Heart left ventricle (tissue), 16 donors: ENCODE measurements around the gene EXOC2. TPM values are rescaled to one million over a fixed set of nuclear protein-coding genes. Genes with fewer than 3 reads are reported as not detected.
A peak's percentile ranks its signal among the peaks of the same experiment; 100 is the strongest.

Experiments used
- ATAC-seq, 4 donors: fragments of 200-7000 bp; cut with Tn5 transposase; one replicate each; pipeline ENCODE4 v1.9.1; 2020 to 2022; ENCODE audit warnings: moderate library complexity in 4 of 4, mild to moderate bottlenecking in 3 of 4, moderate number of reproducible peaks in 1 of 4
- DNase-seq, 5 donors: peaks; one replicate each; pipeline ENCODE4 v3.0.0-alpha.2; 2020
- H3K27ac ChIP-seq, 12 donors: fragments of 200-600 bp; sonication (generic) in 4 of 12; one replicate each; pipeline versions ENCODE4 v1.5.0 to v1.8.0; 2016 to 2022; ENCODE audit warnings: mild to moderate bottlenecking in 2 of 12
- H3K27me3 ChIP-seq, 9 donors: fragments of 200-600 bp; sonication (generic) in 2 of 9; one replicate each; pipeline versions ENCODE4 v1.5.1 to v1.8.0; 2016 to 2022; ENCODE audit warnings: mild to moderate bottlenecking in 3 of 9
- H3K36me3 ChIP-seq, 9 donors: fragments of 200-600 bp; sonication (generic) in 2 of 9; one replicate each; pipeline versions ENCODE4 v1.5.0 to v1.8.0; 2018 to 2022; ENCODE audit warnings: mild to moderate bottlenecking in 2 of 9
- H3K4me1 ChIP-seq, 12 donors: fragments of 200-600 bp; sonication (generic) in 4 of 12; one replicate each; pipeline versions ENCODE4 v1.5.0 to v1.8.0; 2016 to 2022; ENCODE audit warnings: mild to moderate bottlenecking in 3 of 12
- H3K4me3 ChIP-seq, 12 donors: fragments of 200-600 bp; sonication (generic) in 4 of 12; one replicate each; pipeline versions ENCODE4 v1.5.0 to v1.8.0; 2017 to 2022; ENCODE audit warnings: mild to moderate bottlenecking in 9 of 12, moderate library complexity in 4 of 12
- H3K9me3 ChIP-seq, 12 donors: fragments of 200-600 bp; sonication (generic) in 4 of 12; one replicate each; pipeline versions ENCODE4 v1.5.0 to v1.8.0; 2016 to 2022; ENCODE audit warnings: mild to moderate bottlenecking in 1 of 12
- CTCF ChIP-seq, 12 donors: fragments of 200-600 bp; sonication (generic) in 4 of 12; IDR thresholded peaks; one replicate each; pipeline versions ENCODE4 v1.5.0 to v1.8.0; 2018 to 2022; ENCODE audit warnings: antibody characterized with exemption in 12 of 12, mild to moderate bottlenecking in 5 of 12
- POLR2A ChIP-seq, 2 donors: fragments of 450-650 bp; IDR thresholded peaks; one replicate each; pipeline ENCODE4 v1.6.1; 2017; ENCODE audit warnings: antibody characterized with exemption in 2 of 2, mild to moderate bottlenecking in 2 of 2, moderate library complexity in 2 of 2
- WGBS, 4 donors: extraction: QIAGEN DNeasy Blood & Tissue Kit in 2 of 4; methylation state at CpG; one replicate each; pipeline versions ENCODE4 v1.1.5 to v1.1.7; 2013 to 2018; 5-methylcytosine and 5-hydroxymethylcytosine counted together
- intact Hi-C, 10 donors: fragments of 100-400 bp; cut with DNase I; formaldehyde crosslinking; loops; one replicate each; pipeline versions ENCODE4 v1.11.1 to v1.14.2; 2022
- polyA plus RNA-seq, 2 donors: library from polyadenylated mRNA; stranded (reverse); fragments of 200-250 nt; gene quantifications; one replicate each; pipeline ENCODE4 v1.2.3, GENCODE V29; 2013
- total RNA-seq, 9 donors: library from RNA; depleted of rRNA in 2 of 9; stranded (reverse); fragments of >200 nt in 2 of 9; fragmentation: NEBNext Ultra II Directional in 3 of 9; extraction: Animal tissue kit (Norgen Biotek cat#: 25700) in 3 of 9; gene quantifications; one replicate each; pipeline versions ENCODE4 v1.1.0 to v1.2.4, GENCODE V29; 2016 to 2023
- donor health status: ischemic (EF 13 %, LVEDD 7.1; RV severe dilation, severe dysfunction).
- donor health status: healthy with polysubstance abuse.
- donor health status: DM: no; HTN: yes; CAD: no.
- donor health status: DM: no; HTN: no; CAD: no.
- donor health status: ischemic (EF 25% LVEDD 6.9; RV normal size, moderate dysfunction).
- donor health status: ischemic (EF 25% LVEDD 5.7; RV mildly dilated, moderate dysfunction).
- donor health status: healthy.
- donor health status: DM: yes; HTN: yes; CAD: no.
- donor health status: ischemic (EF 35%, LVEDD 5.7; RV mildly dilated, moderate dysfunction).
- donor health status: nonischemic (EF 11% LVEDD 7.7; RV severe dilation, severe dysfunction).
- donor health status: DM: yes; HTN: yes; CAD: no.
- donor health status: PGD.
- donor health status: ischemic (EF 29% LVEDD 5.4; RV normal size, mild dysfunction).
- donor health status: nonischemic (EF 23%, LVEDD 6.1; RV moderate dilation, normal function).

The EXOC2 gene
- total and polyA plus RNA-seq, 11 donors: 4.4 to 23.0 (median 12.5) TPM

- Histone ChIP-seq H3K4me1 (peaks cover 0 to 22% (median 15%) of the 10 kb centered on the region in 12 donors), H3K27me3 (no peaks in the 10 kb centered on the region), H3K27ac (peak overlapping the region in 11 of 12 donors; percentile 64 to 91 (median 80)), H3K36me3 (peaks cover 0 to 20% (median 0%) of the 10 kb centered on the region in 9 donors), H3K9me3 (no peaks in the 10 kb centered on the region), H3K4me3 (peak overlapping the region; percentile 61 to 100 (median 86))
- intact Hi-C loops: loop anchor here in 1 of 10 donors (5.0 kb wide), 1 partner anchor 70 kb away; no protein-coding TSS in a partner anchor
- DNase-seq: peak in 4 of 5 donors; percentile 18 to 68 (median 39)
- TF ChIP-seq CTCF (IDR thresholded peaks at IDR 0.05) (no peak), POLR2A (IDR thresholded peaks at IDR 0.05) (no peak)
- peak; percentile 25 to 76 (median 71) for ATAC-seq
- 1 to 4% (median 1%) methylated on average over 10 to 45 of the region's 45 CpGs for WGBS, 4 donors
These were observed 535 bp downstream of the EXOC2 start for GRCh38 chr6:692356-692851.

- intact Hi-C loops: loop anchor here in 1 of 10 donors (10.0 kb wide), 1 partner anchor 94 kb away; no protein-coding TSS in a partner anchor
- H3K36me3 ChIP-seq: peaks cover 0 to 20% (median 0%) of the 10 kb centered on the region in 9 donors
- no peak for DNase-seq
- H3K27me3 ChIP-seq: no peaks in the 10 kb centered on the region
- 46 to 68% (median 46%) methylated on average over 2 of the region's 2 CpGs for WGBS, 4 donors
- no peak for TF ChIP-seq CTCF (IDR thresholded peaks at IDR 0.05)
- no peak for TF ChIP-seq POLR2A (IDR thresholded peaks at IDR 0.05)
- peaks cover 0 to 37% (median 16%) of the 10 kb centered on the region in 12 donors for H3K4me1 ChIP-seq
- H3K27ac ChIP-seq: no peak overlapping the region
- no peak for ATAC-seq
- H3K4me3 ChIP-seq: no peak overlapping the region
- H3K9me3 ChIP-seq: no peaks in the 10 kb centered on the region
These were observed 3.7 kb downstream of the EXOC2 start for GRCh38 chr6:689223-689622.

GRCh38 chr6:686497-686896, 6.4 kb downstream of the EXOC2 start:
- ATAC-seq (peak in 3 of 4 donors; percentile 48 to 56 (median 50)), DNase-seq (no peak)
- H3K27me3 ChIP-seq: no peaks in the 10 kb centered on the region
- no peak overlapping the region for H3K4me3 ChIP-seq
- H3K4me1 ChIP-seq: peaks cover 0 to 40% (median 9%) of the 10 kb centered on the region in 12 donors
- H3K36me3 ChIP-seq: peaks cover 0 to 20% (median 0%) of the 10 kb centered on the region in 9 donors
- 69 to 76% (median 75%) methylated on average over 3 of the region's 3 CpGs for WGBS, 4 donors
- TF ChIP-seq CTCF (IDR thresholded peaks at IDR 0.05) (peak in 6 of 12 donors; percentile 7 to 44 (median 29)), POLR2A (IDR thresholded peaks at IDR 0.05) (no peak)
- H3K27ac ChIP-seq: no peak overlapping the region
- H3K9me3 ChIP-seq: no peaks in the 10 kb centered on the region
- intact Hi-C loops: loop anchor here in 1 of 10 donors (10.0 kb wide), 1 partner anchor 92 kb away; no protein-coding TSS in a partner anchor

GRCh38 chr6:684831-685636, 7.9 kb downstream of the EXOC2 start:
- DNase-seq (no peak), ATAC-seq (no peak)
- Histone ChIP-seq H3K9me3 (no peaks in the 10 kb centered on the region), H3K27ac (no peak overlapping the region), H3K36me3 (peaks cover 0 to 17% (median 0%) of the 10 kb centered on the region in 9 donors), H3K4me1 (peaks cover 0 to 31% (median 6%) of the 10 kb centered on the region in 12 donors), H3K27me3 (no peaks in the 10 kb centered on the region), H3K4me3 (no peak overlapping the region)
- TF ChIP-seq POLR2A (IDR thresholded peaks at IDR 0.05): no peak
- TF ChIP-seq CTCF (IDR thresholded peaks at IDR 0.05): no peak
- intact Hi-C loops: loop anchor here in 1 of 10 donors (10.0 kb wide), 1 partner anchor 90 kb away; no protein-coding TSS in a partner anchor
- 90 to 91% (median 90%) methylated on average over 6 of the region's 6 CpGs for WGBS, 4 donors
